ENCODE data around the gene POLRMT.
"Not testable (repeated sequence)": the region's sequence is repeated elsewhere in the genome, so short reads cannot be mapped to it uniquely, and the experiment has no call there.

Gene POLRMT

DNA sequence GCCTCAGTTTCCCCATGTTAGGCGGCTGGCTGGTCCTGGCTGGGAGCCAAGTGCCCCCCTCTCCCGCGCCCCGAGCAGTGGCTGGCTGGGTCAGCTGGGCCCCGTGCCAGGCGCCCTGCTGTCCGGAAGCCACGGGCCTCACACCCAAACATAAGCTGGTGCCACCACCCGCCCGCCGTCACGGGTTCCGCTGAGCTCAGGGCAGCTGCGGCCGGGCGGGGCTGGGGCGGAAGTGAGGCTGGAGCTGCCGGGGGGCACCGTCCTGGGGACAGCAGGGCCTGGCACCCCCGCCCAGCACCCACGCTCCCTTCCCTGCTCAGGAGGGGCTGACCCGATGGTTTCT, 24.4 kb downstream of the POLRMT start:
- no peak for DNase-seq

DNA sequence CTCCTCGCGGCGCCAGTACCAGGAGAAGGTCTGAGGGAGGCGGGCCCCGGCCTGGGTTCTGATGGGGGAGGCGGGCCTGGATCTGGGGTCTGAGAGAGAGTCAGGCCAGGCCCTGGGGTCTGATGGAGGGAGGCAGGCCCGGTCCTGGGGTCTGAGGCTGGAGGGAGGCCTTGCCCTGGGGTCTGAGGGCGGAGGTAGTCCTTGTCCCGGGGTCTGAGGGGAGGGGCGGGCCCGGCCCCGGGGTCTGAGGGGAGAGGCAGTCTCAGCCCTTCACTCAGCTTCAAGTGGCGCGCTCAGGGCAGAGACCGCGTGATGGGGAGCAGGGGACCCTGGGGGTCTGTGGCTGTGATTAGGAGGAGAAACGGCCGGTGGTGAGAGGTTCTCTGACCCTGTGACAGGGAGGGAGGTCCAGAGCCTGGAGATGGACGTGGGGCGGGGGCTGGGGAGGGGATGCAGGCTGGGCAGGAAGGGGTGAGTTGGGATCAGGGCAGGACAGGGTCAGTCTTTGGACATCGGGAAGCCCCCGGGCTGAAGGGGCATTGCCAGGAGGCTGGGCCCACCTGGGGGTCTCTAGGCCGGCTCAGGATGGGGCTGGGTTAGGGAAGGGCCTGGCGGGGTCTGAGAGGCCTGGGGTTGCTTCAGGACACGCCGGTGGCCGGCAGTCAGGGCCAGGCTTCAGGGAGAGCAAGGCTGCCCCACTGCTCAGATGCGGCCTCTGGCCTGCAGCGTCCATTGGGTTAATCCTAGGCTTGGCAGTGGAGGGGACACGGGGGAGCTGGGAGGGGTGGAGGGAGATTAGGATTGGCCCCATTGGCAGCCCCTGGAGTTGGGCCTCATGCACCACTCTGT, 25.0 kb downstream of the POLRMT start:
- no peak for DNase-seq

GRCh38 chr19:607301-608154, 25.8 kb downstream of the POLRMT start:
- DNase-seq, result no peak

DNA sequence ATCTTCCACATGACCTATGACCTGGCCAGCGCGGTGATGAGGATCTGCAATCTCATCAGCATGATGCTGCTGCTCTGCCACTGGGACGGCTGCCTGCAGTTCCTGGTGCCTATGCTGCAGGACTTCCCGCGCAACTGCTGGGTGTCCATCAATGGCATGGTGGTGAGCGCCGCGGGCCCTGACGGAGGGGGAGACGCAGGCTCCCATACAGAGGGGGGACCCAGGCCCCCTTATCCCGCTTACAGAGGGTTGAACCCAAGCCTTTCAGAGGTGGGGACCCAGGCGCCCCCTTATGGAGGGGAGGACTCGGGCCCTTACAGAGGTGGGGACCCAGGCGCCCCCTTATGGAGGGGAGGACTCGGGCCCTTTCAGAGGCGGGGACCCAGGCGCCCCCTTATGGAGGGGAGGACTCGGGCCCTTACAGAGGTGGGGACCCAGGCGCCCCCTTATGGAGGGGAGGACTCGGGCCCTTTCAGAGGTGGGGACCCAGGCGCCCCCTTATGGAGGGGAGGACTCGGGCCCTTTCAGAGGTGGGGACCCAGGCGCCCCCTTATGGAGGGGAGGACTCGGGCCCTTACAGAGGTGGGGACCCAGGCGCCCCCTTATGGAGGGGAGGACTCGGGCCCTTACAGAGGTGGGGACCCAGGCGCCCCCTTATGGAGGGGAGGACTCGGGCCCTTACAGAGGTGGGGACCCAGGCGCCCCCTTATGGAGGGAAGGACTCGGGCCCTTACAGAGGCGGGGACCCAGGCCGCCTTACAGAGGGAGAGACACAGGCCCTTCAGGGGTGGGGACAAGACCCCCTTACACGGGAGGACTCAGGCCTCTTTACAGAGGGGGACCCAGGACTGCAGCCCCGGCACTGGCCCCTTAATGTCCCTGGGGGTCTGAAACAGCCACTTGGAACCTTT, 28.0 kb downstream of the POLRMT start:
- not testable (repeated sequence) for DNase-seq

GRCh38 chr19:604355-604754, 29.0 kb downstream of the POLRMT start:
- DNase-seq, result no peak

DNA sequence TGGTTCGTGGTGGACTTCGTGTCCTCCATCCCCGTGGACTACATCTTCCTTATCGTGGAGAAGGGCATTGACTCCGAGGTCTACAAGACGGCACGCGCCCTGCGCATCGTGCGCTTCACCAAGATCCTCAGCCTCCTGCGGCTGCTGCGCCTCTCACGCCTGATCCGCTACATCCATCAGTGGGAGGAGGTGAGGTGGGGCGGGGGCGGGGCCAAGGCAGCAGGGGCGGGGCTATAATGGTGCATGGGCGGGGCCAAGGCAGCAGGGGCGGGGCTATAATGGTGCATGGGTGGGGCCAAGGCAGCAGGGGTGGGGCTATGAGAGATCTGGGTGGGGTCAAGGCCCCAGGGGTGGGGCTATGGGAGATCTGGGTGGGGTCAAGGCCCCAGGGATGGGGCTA, 29.6 kb downstream of the POLRMT start:
- DNase-seq, result not testable (repeated sequence)

DNA sequence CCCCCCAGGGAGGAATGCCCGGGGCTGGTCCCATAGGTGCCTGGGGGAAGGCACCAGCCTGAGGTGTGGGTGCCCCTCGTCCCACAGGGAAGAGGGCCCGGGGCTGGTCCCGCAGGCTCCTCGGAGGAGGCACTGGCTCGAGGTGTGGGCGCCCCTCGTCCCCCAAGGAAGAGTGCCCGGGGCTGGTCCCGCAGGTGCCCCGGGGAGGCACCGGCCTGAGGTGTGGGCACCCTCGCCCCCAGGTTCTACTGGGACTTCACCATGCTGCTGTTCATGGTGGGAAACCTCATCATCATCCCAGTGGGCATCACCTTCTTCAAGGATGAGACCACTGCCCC, 30.1 kb downstream of the POLRMT start:
- DNase-seq, result not testable (repeated sequence)

GRCh38 chr19:602391-603301, 30.7 kb downstream of the POLRMT start:
- DNase-seq, result no peak

DNA sequence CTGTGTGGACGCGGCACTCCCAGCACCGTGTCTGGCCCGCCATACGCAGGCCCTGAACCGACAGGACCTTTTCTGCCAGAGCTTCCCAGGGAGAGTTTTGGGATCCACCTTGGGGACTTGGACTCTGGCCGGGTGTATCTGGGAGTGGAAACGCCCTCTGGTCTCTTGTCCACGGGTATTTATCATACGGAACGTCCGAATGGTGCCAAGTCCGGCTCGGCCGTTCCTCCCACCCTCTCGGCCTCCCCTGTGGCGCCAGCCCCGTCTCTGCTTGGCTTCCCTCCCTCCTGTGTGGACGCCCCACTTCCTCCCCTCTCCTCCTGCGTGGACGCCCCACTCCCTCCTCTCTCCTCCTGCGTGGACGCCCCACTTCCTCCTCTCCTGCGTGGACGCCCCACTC, 31.5 kb downstream of the POLRMT start:
- no peak for DNase-seq

GRCh38 chr19:601310-601709, 32.0 kb downstream of the POLRMT start:
- DNase-seq, result no peak

DNA sequence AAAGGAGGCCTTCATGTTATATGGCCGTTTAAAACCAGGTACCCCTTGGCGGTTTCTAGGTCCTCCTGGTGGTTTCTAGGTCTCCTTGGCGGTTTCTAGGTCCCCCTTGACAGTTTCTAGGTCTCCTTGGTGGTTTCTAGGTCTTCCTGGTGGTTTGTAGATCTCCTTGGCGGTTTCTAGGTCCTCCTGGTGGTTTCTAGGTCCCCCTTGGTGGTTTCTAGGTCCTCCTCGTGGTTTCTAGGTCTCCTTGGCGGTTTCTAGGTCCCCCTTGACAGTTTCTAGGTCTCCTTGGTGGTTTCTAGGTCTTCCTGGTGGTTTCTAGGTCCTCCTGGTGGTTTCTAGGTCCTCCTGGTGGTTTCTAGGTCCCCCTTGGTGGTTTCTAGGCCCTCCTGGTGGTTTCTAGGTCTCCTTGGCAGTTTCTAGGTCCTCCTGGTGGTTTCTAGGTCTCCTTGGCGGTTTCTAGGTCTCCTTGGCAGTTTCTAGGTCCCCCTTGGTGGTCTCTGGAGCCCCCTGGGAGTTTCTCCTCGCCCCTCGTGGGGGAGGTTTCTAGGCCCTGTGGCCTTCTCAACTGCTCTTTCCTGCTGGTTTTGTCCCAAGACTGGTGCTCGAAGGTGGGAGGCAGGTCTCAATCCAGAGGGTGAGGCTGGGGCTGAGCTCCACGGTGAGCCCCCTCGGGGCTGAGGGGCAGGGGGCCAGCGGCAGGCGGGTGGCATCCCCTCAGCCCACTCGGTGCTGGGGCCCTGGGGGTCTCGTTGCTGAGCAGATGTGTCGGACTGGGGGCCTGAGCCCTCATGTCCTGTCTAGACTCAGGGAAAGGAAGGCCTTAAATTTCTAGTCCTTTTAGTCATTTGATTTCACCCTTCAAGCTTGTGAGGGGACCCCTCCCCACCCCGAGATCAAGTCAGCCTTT, 35.7 kb downstream of the POLRMT start:
- DNase-seq, result no peak

DNA sequence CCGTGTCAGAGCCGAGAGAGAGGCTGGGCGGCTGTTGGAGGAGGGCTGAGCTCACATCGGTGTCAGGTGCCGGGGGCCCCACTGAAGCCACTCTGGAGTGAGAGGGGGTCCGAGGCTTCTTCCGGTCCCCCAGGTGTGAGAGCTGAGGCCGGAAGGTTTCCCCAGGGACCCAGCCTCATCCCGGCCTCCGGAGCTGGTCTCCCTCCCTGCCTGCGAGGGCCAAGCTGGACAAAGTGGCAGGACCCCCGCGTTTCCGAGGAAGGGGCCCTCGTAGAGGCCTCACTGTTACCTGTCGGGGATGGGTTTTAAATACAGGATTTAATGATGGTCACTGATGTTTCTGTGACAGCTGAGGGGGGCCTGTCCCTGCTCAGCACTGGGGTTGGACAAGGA, 37.1 kb downstream of the POLRMT start:
- DNase-seq, result no peak

DNA sequence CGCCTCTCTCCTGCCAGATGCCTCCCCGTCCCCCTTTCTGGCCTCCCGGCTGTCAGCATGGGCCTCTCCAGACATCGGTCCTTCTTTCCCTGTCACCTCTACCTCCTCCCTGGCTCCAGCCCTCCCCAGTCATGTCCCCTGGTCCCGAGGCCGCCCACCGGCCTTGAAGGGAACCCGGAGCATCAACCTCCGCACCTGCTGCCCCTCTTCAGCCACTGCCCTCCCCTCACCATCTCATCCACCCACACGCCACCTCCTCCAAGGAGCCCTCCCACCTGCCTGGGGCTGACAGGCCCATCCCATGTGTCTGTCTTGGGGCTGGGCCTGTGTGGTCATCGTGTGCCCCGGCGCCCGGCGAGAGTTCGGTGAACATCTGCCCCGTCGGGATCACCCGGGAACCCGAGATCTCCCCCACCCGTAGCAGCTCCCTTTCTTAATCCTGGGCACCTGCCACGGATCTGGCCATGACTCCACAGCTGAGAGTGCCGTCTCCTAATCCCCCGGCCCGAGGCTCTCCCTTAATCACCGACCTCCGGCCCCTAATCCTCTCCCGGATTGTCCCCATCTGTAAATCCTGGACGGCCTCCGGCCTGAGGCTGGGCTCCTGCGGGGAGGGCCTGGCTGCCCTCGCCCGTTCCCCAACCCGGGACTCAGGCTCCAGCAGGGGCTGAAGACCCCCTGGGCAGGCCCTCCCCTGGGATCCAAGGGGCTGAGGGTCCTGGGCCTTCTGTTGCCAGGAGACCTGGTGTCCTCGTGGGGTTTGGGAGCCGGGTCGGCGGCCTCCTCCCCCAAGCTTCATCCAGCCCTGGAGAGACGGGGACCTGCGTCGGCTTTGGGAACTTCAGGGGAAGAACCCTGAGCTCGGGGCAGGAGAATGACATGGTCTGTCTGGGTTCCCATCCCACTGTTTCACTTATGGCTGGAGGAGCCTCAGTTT, 37.7 kb downstream of the POLRMT start:
- no peak for DNase-seq

DNA sequence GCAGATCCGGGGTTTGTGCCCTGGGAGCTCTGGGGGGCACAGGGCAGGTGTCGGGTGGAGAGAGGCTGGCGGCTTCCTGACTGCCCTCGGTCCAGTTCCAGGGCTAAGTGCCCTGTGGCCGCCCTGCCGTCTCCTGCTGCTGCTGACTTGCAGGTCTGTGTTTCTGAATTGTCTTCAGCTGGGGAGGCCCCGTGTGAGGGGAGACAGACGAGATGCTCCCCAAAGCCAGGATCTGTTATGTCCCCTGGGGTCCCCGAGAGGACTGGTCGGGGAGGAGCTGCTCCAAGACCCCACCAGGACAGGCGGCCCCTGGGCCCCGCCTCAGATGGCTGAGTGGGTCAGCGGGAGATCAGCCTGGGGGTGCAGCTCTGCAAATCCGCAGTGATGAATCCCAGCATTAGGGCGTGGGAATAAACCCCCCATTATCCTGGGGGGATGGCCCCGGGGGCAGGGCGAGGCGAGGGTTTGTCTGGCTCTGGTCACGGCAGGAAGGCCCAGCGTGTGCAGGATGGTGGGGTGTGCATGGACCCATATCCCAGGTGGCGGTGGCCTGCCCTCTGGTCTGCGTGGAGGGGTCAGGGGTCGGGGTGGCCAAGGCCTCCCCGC, 39.0 kb downstream of the POLRMT start:
- DNase-seq, result no peak

- no peak for DNase-seq
These were observed 39.8 kb downstream of the POLRMT start for GRCh38 chr19:593505-593904.

DNA sequence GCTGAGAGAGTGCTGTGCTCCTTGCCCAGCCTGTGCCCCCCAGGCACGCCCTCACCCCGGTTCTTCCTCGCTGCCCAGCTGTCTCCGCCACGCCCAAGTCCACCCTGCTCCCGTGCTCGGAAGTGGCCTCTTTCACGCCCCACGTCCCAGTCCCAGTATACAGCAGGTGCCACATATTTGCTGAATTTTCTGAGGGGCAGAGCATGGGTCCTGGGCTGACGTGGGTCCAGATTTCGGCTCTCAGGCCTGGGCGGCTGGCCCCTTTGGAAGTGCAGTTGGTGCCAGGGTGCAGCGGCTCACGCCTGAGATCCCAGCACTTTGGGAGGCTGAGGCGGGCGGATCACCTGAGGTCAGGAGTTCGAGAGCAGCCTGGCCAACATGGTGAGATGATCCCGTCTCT, 40.3 kb downstream of the POLRMT start:
- DNase-seq, result no peak

GRCh38 chr19:592101-592500, 41.2 kb downstream of the POLRMT start:
- DNase-seq, result no peak

DNA sequence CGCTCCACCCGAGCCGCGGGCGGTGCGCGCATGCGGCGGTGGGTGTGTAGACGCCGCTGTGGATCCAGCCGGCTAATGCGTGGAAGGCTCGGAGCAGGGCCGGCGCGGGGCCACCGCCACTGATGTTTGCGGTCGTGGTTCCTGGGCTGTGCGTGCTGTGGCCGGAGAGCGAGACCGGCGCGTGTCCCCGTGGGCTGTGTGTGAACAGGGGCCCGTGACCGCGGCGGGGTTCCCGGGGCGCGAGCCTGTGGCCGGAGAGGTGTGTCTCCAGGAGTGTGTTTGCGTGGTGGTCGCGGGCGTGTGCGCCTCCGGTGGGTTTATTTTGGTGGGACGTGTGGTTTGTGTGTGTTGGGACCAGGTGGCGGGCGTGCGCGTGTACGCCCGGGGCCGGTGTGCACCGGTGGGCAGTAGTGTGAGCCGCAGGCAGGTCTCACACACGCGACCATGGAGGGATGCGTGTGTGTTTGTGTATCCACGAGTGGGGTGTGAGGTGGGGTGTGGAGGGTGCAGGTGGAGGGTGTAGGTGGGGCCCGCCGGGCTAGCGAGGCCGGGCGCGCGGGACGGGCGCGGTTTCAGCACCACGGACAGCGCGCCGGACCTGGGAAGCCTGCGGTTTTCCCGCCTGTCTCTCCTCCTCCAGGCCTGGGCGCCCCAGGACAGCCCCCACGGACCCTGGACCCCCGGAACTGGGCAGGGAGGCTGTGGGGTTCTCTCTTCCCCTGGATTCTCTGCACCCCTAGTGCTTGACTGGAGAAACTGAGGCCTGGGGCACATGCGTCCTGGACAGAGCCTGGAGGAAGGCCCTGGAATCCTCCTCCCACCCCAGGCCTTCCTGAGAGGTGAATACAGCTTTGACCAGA, 42.0 kb downstream of the POLRMT start:
- DNase-seq, result no peak

DNA sequence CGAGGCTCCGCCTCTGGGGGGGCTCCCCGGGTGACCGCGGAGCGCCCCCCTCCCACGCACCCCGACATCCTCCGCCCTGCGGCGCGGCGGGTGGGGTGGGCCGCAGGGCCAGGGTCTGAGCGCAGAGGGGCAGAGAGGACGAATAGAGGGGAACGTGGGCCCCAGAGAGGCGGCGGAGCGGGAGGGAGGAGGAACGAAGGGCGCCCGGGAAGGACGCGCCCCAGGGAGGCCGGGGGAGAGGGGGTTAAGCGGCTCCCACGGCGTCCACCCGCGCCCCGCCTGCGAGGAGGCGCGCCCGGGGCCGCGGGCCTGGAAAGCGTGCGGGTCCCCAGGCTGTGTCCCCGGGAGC, 42.6 kb downstream of the POLRMT start:
- DNase-seq, result no peak

Measured in NCI-H2227 treated with DMSO at 0.1 percent for 48 hours (cell line).